Choroid plexus epithelial cell (primary cell): Measurements from ENCODE around the gene EEF1AKMT3.

Experiments
- DNase-seq: peaks from one replicate; pipeline ENCODE4 v3.0.0-alpha.2; 2010; ENCODE audit warnings: low read depth
- H3K4me3 ChIP-seq: 2 replicates; pipeline ENCODE4 v1.5.1; 2011; ENCODE audit warnings: low read depth, mild to moderate bottlenecking, control low read depth, low read length, moderate library complexity
- CTCF ChIP-seq: conservative IDR thresholded peaks from 2 replicates; pipeline ENCODE4 v1.5.1; 2011; ENCODE audit warnings: low read depth, mild to moderate bottlenecking, control low read depth, inconsistent platforms, low read length, moderate library complexity

EEF1AKMT3 gene

DNA sequence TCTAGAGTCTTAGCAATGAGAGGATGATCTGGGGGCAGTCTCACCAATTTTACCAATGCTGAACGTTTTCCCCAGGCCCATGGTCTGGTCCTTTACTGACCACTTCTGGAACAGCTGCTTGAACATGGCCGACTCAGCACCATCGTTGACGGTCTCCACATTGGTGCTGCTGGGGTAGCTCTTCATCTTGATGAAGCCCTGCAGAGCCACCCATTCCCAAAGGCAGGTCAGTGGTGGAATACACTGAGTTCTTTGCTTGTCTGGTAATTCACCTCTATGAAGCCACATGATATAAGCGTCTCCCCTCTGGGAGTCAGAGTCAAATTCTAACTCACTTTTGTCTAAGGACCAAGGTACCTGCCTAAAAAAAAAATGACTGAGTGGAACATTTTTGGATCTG is 35.9 kb downstream of the EEF1AKMT3 start:
- DNase-seq: no peak
- H3K4me3 ChIP-seq: no peak overlapping the region
- no peak for TF ChIP-seq CTCF

DNA sequence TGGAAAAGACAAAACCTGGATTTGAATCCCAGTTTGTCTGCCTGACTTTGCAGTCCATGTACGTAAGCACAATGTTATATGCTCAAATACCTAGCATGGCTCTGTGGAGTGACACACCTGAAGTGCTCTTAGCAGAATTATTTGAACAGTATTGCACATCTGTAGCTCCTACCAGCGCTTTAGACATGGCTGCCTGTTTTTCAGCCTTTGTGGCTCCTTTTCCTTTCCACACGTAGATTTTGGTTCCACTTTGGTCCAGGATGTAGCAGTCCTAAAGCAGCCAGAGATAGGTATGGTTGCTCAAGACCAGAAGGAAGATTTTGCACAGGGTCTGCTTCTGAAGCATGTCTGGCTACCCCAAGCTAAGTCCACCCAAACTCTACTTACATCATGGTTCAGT is 37.0 kb downstream of the EEF1AKMT3 start:
- no peak for TF ChIP-seq CTCF
- H3K4me3 ChIP-seq: no peak overlapping the region
- DNase-seq: no peak

- peak; percentile 73 for DNase-seq
- TF ChIP-seq CTCF: no peak
- no peak overlapping the region for H3K4me3 ChIP-seq
Measured at GRCh38 chr12:57810450-57810849, 38.0 kb downstream of the EEF1AKMT3 start.

- H3K4me3 ChIP-seq: no peak overlapping the region
- no peak for TF ChIP-seq CTCF
- DNase-seq: no peak
Measured at GRCh38 chr12:57811028-57811755, 38.8 kb downstream of the EEF1AKMT3 start.

- peak; percentile 65 for DNase-seq
- no peak overlapping the region for H3K4me3 ChIP-seq
- TF ChIP-seq CTCF: no peak
Measured at GRCh38 chr12:57813111-57813970, 40.9 kb downstream of the EEF1AKMT3 start.

GRCh38 chr12:57813971-57814772 is 41.8 kb downstream of the EEF1AKMT3 start:
- peak; percentile 42 for DNase-seq
- peak; percentile 32 for TF ChIP-seq CTCF
- H3K4me3 ChIP-seq: no peak overlapping the region
